Activated gamma-delta T cell treated with Interleukin-2 at 50 U/mL for 16 hours (primary cell): ENCODE measurements around the gene OXNAD1.

ENCODE experiments used
- DNase-seq: peaks from one replicate; pipeline ENCODE4 v3.0.0-alpha.2; 2020

Gene OXNAD1

GRCh38 chr3:16248556-16248955 lies 16.5 kb upstream of the OXNAD1 start:
- no peak for DNase-seq

DNA sequence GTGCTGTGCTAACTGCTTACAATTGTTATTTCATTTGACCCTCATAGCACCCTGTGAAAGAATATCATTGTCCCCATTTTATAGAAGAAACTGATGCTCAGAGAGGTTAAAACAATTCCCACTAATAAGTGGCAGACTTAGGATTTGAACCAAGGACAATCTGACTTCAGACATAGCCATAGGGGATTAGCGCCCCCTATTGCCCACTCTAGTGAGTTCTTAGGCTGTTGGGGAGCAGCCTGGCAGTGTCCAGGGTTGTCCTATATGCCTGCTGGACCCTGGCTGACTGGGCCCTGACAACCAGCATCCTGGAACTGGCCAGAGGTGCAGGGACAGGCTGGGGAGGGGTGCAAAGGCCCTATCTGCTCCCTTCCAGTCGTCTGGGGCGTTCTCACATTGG lies 15.7 kb upstream of the OXNAD1 start:
- DNase-seq: no peak

DNA sequence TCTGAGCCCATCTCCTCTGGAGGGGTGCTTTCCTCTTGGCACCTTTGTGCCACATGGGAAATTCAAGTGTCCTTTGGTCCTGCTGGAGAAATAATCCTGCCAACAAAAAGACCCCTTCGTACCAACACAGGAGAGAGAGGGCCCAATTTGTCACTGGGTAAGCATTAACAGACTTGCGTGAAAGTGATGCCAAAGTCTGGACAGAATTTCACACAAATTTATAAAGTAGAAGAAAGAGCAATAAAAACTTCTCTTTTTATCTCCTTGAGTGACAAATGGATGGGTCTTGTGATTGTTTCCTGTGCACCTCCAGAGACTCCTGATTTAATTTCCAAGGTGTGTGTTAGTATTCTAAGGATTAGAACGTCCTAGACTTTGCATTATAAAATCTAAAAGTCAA lies 15.1 kb upstream of the OXNAD1 start:
- DNase-seq: no peak

DNA sequence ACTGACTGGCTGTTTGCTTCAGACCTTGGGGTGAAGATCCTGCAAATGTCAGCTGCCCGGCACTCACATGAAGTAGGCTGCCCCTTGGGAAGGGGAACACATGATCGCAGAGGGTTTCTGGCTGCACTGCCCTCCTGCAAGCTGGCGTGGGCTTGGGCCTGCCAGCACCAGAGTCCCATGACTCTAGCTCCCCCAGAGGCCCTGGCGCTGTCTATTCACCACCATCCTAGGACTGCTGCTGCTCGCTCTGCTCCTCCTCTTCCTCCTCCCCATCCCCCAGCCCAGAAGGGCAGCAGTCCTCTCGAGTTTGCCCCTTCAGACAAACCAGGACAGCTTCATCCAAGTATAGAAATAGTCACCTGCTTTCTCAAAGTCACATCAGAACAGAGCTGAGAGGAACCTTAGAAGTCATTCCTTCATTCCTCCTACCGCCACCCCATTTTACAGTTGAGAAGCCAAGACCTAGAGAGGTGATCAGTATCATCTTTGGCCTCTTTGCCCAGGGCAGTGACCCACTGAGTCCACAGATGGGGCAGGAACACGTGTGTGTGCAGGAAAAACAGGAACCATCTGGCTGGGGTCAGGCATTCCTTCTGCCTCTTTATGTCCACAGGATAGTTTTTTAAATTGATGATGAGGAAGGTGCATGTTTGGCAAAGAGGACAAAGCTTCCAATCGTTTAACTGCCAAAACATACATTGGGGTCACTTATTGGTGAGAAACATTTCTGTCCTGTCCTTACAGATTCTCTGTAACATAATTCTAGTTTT lies 13.5 kb upstream of the OXNAD1 start:
- no peak for DNase-seq

DNA sequence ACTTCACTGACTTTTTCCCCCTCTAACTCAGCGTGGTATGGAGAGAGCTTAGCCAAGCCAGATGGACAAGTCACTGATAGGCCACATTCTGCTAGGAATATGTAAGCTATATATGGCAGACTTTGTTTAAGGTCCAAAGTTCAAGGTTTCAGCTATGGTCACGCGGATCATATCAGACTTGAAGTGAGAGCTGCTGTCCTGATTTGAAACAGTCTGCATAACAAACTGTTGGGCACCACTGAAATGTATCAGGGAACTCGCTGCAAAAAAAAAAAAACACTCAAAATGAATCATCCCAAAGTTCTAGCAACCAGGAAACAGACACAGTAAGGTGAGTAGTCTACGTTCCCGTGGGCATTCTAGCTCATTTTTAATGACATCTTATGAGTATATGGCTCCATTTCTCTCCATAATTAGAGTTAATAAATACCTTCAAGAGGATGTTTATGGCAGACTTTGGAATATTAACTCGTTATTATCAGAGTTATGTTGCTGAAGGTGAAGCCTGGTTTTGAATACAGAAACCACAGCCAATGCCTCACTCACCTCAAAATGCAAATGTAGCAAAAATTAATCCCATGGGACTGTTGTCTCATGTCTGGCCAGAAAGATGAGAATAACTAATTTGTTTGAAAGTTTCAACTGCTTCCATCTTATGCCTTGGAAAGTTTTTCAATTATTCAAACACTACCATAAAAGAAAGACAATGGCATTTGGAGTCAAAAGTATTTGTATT lies 12.6 kb upstream of the OXNAD1 start:
- DNase-seq: no peak

GRCh38 chr3:16252988-16253387 lies 12.0 kb upstream of the OXNAD1 start:
- DNase-seq: no peak

- no peak for DNase-seq
These were observed 11.4 kb upstream of the OXNAD1 start for GRCh38 chr3:16253601-16254000.

DNA sequence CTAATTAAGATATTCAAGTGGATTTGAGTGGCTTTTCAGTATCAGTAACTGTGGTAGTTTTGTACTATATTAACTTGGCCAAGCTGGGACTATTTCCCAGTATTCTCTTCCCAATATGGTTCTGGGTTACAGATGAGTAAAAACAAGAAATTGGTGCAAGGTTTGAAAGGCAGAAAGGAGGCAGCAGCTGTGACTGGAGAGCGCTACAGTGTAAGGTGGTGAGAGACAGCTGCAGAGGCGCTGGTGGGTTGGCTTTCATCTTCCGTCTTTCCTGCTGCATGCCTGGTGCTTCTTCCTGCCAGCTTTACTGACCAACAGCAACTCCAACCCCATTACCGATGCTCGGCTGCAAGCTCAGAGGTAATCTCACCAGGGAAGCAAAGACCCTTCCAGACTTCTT lies 10.1 kb upstream of the OXNAD1 start:
- DNase-seq: no peak

GRCh38 chr3:16255326-16255725 lies 9.7 kb upstream of the OXNAD1 start:
- DNase-seq: no peak

DNA sequence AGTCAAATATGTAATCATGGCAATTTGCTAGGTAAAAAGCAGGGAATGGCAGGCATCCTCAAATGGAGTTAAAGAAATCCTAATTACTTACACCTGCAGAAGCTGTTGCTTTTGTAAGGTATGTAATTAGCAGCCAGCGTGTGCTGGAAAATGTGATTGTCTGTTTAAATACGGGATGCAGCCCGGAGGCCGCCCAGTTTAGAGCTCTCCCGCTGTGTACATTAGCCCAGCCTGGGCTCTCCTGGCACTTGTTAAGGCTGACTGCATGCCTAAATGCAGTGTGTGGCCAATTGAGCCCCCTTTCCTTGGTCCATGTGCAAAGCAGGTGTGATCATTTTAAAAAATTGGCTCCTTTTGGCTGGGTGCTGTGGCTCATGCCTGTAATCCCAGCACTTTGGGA lies 9.3 kb upstream of the OXNAD1 start:
- no peak for DNase-seq

DNA sequence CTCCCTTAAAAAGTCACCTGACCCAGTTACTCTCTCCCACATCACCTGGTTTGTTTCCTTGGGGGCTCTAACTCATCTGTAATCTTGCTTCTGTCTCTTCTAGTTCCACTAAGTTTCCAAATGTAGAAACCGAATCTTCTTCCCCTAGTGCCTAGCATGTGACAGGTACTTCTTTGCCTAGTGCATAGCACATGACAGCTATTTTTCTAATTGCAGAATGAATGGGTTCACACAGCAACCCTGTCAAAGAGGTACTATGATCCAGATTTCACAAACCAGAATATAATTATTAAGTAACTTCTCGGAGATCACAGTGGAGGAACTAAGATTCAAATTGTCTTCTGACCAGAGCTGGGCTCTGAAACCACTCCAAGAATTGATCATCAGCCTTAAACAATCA lies 7.7 kb upstream of the OXNAD1 start:
- no peak for DNase-seq

- no peak for DNase-seq
These were observed 6.8 kb upstream of the OXNAD1 start for GRCh38 chr3:16258177-16258576.

DNA sequence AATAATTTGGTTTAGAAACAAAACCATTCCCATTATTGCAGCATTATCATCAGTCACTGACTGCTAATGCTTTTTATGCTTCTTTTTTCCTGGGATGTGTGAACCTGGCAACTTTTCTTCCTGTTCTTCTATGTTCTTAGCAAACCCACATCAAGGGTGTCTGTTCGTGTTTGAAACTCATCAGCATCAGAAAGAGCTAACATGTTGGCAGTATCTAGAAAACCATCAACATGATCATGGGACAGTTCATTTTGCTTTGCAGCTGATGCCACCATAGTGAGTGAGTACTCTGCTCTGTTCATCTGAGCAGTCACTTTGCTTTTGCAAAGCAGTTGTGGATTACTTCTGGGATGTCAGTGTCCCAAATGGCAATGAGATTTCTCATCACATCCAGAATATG lies 6.1 kb upstream of the OXNAD1 start:
- DNase-seq: no peak

DNA sequence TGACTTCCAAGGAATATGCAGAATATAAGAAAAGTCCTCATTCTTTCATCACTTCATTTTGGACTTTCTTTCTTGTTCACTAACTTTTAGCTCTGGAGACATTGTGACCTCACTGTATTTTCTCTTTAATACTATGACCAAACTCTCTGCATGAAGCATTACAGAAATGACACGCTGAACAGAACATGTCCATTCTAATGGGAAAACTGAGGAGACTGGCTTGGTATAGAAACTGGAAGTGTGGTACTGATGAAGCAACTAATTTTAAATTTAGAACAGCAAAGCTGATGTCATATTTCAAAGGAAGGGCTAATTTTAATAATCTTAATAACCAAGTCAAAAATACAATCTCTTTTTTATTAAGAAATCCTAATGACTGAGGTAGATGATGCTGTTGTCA lies 5.0 kb upstream of the OXNAD1 start:
- no peak for DNase-seq

- no peak for DNase-seq
These were observed 2.8 kb upstream of the OXNAD1 start for GRCh38 chr3:16262174-16262573.

- no peak for DNase-seq
These were observed 771 bp upstream of the OXNAD1 start for GRCh38 chr3:16264174-16264707.

DNA sequence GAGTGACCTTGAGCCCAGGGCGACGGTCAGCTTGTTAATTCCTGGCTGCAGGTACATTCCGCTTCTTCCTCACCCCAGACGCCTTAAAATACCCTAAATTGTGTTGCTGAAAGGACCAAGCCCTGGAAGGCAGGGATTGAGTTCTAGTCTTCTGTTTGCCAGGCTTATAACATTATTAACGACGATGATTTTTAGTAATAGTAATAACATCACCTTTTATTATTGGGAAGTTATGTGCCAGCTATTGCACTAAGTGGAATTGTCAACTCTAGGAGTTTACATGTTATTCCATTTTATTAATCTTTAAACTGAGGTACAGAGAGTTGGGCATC lies 409 bp downstream of the OXNAD1 start:
- no peak for DNase-seq

GRCh38 chr3:16266714-16267113 lies 1.7 kb downstream of the OXNAD1 start:
- DNase-seq: no peak

DNA sequence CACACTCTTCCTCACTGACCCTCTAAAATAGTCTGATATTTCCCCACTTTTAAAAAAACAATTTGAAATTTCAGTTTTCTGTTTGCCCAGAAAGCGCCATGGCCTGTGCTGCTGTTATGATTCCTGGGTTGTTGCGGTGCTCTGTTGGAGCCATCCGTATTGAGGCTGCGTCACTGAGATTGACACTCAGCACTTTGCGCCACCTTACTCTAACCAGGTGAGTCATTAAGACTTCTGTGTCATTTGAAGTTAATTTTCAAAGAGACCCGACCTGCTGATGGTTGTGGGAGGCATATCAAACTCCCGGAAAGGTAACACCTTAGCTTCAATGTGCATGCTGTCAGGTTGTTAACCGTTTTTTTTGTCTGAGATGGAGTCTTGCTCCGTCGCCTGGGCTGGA lies 5.8 kb downstream of the OXNAD1 start:
- DNase-seq: no peak

GRCh38 chr3:16272588-16272987 lies 7.6 kb downstream of the OXNAD1 start:
- no peak for DNase-seq

- DNase-seq: no peak
These were observed 8.9 kb downstream of the OXNAD1 start for GRCh38 chr3:16273867-16274266.

GRCh38 chr3:16277471-16277870 lies 12.5 kb downstream of the OXNAD1 start:
- no peak for DNase-seq

GRCh38 chr3:16279010-16279801 lies 14.2 kb downstream of the OXNAD1 start:
- no peak for DNase-seq

- no peak for DNase-seq
These were observed 15.7 kb downstream of the OXNAD1 start for GRCh38 chr3:16280671-16281070.
